HG03060 (cell line): ENCODE results near the gene NSD1.

Experiments used
- ATAC-seq: cut with Tn5 transposase; IDR thresholded peaks from one replicate; pipeline ENCODE4 v1.9.1; 2021; ENCODE audit warnings: low read depth, moderate number of reproducible peaks; ENCODE audit not compliant: unreplicated experiment

NSD1 gene

GRCh38 chr5:177269976-177270375 lies 136.4 kb downstream of the NSD1 start:
- ATAC-seq, result no peak

GRCh38 chr5:177270653-177271052 lies 137.1 kb downstream of the NSD1 start:
- no peak for ATAC-seq

- no peak for ATAC-seq
Measured at GRCh38 chr5:177271113-177271512, 137.5 kb downstream of the NSD1 start.

- no peak for ATAC-seq
Measured at GRCh38 chr5:177275883-177276282, 142.3 kb downstream of the NSD1 start.

GRCh38 chr5:177276886-177277285 lies 143.3 kb downstream of the NSD1 start:
- no peak for ATAC-seq

GRCh38 chr5:177288191-177288590 lies 154.6 kb downstream of the NSD1 start:
- ATAC-seq, result no peak

GRCh38 chr5:177290816-177291596 lies 157.4 kb downstream of the NSD1 start:
- ATAC-seq, result no peak

- no peak for ATAC-seq
Measured at GRCh38 chr5:177291735-177292134, 158.2 kb downstream of the NSD1 start.

- no peak for ATAC-seq
Measured at GRCh38 chr5:177293819-177294581, 160.4 kb downstream of the NSD1 start.

- no peak for ATAC-seq
Measured at GRCh38 chr5:177294632-177295031, 161.1 kb downstream of the NSD1 start.

GRCh38 chr5:177295924-177296323 lies 162.4 kb downstream of the NSD1 start:
- ATAC-seq, result no peak

GRCh38 chr5:177296581-177296980 lies 163.0 kb downstream of the NSD1 start:
- ATAC-seq, result no peak

- no peak for ATAC-seq
Measured at GRCh38 chr5:177297922-177298321, 164.3 kb downstream of the NSD1 start.

- no peak for ATAC-seq
Measured at GRCh38 chr5:177299697-177300096, 166.1 kb downstream of the NSD1 start.

- ATAC-seq, result peak; percentile 26
Measured at GRCh38 chr5:177300236-177300880, 166.8 kb downstream of the NSD1 start.

GRCh38 chr5:177300951-177301350 lies 167.4 kb downstream of the NSD1 start:
- ATAC-seq, result no peak

GRCh38 chr5:177301503-177302165 lies 168.1 kb downstream of the NSD1 start:
- no peak for ATAC-seq

- ATAC-seq, result no peak
Measured at GRCh38 chr5:177302354-177303110, 169.0 kb downstream of the NSD1 start.

GRCh38 chr5:177303121-177303924 lies 169.8 kb downstream of the NSD1 start, which contains the start of the genes PRELID1 and RAB24:
PRELID1 (plus strand) TSS chr5:177303799; CDS start chr5:177303986, 187 bp downstream.
RAB24 (minus strand) TSS chr5:177303719; CDS start chr5:177303288, 431 bp downstream.
- ATAC-seq, result no peak
